ENCODE results near the gene TET3.

TET3 gene

DNA sequence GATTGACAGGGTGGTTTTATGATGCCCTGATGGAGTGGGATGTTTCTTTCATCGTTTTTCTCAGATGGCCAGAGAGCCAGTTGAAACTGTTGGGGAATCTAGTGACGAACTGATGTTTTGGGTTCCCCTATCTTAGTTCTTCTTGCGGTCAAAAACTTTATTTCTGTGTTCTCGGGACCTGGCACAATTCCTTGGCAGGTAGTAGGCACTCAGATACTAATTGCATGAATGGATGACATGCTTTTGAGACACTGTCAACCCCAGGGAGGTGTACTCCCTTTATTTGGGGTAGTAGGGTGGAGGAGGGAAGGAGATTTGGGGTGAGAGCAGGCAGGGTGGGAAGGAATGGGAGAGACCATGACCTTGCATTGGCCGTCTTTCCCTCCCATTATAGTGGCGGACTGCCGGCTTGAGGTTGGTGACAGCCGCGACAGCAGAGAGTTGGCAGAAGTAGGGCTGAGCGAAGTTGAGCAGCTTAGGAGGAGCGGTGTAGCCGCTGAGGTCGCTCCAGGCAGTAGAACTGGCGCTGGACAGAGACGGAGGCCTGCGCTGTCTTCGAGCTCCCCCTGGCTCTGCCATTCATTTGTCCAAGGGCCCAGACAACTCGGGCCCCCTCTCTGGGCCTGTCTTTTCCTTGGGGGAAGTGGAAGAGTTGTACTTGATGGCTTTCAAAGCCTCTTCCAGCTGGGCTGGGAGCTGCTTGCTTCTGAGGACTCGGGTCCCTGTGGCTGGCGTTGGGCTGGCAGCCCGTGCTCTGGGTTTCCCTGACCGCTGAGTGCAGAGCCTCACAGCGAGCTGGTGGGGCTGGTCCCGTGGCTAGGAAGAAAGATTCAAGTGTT is 2.6 kb downstream of the TET3 start:
- TF ChIP-seq GATA3 (IDR thresholded peaks at IDR 0.05; ENCODE audit: low read depth, low read length): no peak
- TF ChIP-seq GATA2 (IDR thresholded peaks at IDR 0.05; ENCODE audit: low read depth, low read length): no peak

DNA sequence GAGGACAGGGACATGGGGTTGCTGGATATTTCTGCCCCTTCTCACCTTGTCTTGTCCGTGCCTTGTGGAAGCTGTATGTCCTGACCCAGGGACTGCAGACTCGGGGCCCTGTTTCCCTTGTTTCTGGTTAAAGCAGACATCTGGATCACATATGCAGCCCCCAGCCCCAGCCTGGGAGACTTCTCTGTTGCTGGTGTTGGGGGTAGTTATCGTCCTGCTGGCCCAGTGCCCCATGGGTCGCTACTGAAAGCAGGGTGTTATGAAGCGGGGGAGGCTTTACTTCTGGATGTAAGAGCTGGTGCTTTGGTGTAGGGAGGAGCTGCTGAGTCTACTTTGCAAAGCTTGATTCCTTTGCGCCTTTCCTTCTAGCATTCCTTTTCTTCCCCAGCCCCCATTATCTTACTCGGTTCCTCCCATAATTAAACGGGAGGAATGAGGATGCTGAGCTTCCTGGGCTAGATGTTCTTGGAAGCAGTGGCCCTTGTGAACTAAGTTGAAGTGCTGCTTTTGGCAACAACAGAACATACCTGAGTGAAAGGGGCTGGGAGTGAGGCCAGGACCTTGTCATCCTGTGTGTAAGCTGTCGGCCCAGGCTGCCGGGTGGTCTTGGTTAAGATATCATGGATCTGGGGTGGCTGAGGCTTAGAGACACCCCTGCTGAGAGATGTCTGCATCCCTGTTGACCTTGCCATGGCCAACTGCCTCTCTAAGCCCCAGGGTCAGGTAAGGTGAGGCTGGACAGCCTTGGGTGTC is 3.4 kb downstream of the TET3 start:
- TF ChIP-seq GATA3 (IDR thresholded peaks at IDR 0.05; ENCODE audit: low read depth, low read length) (no peak), GATA2 (IDR thresholded peaks at IDR 0.05; ENCODE audit: low read depth, low read length) (no peak)

DNA sequence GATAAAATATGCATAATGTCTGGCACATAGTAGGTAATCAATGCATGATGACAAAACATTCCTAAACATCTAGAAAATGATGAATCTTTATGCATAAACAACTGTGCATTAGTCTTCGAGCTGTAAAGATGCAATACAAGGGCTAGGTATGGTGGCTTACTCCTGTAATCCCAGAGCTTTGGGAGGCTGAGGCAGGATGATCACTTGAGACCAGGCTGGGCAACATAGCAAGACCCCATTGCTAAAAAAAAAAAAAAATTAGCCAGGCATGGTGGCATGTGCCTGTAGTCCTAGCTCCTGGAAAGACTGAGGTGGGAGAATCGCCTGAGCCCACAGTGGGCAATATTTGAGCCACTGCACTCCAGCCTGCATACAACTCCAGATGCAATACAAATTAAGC is 5.3 kb downstream of the TET3 start:
- TF ChIP-seq GATA2 (IDR thresholded peaks at IDR 0.05; ENCODE audit: low read depth, low read length) (no peak), GATA3 (IDR thresholded peaks at IDR 0.05; ENCODE audit: low read depth, low read length) (no peak)

DNA sequence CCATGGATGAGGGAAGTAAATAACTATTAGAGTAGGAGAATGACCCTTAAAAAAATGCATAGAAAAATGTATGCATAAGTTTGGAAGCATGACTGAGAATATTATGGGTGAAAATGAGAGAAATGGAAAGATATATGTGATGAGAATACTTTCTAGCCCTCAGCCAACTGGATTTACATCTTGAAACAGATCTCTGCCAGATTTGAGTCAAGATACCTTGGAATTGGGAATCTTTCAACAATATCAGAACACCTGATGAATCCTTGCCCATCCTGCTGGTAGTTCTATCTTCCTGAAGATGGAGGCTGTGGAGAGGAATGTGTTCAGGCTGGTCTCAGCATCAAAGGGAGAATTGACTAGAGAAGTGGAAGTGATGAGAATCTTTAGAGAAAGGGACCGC is 5.8 kb downstream of the TET3 start:
- no peak for TF ChIP-seq GATA3 (IDR thresholded peaks at IDR 0.05; ENCODE audit: low read depth, low read length)
- no peak for TF ChIP-seq GATA2 (IDR thresholded peaks at IDR 0.05; ENCODE audit: low read depth, low read length)

DNA sequence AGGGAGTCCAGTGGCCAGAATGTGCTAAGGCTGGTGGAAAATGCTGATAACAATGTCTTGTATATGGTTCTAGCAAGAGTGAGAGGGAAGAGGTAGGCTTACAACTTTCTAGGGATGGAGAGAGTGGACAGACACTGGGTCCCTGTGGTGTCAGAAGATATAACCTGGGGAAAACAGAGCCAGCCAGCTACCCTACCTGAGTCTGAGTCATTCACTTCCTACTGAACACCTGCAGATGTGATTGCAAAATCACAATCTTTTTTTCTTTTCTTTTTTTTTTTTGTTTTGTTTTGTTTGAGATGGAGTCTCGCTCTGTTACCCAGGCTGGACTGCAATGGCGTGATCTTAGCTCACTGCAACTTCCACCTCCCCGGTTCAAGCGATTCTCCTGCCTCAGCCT is 7.3 kb downstream of the TET3 start:
- no peak for TF ChIP-seq GATA3 (IDR thresholded peaks at IDR 0.05; ENCODE audit: low read depth, low read length)
- TF ChIP-seq GATA2 (IDR thresholded peaks at IDR 0.05; ENCODE audit: low read depth, low read length): no peak

DNA sequence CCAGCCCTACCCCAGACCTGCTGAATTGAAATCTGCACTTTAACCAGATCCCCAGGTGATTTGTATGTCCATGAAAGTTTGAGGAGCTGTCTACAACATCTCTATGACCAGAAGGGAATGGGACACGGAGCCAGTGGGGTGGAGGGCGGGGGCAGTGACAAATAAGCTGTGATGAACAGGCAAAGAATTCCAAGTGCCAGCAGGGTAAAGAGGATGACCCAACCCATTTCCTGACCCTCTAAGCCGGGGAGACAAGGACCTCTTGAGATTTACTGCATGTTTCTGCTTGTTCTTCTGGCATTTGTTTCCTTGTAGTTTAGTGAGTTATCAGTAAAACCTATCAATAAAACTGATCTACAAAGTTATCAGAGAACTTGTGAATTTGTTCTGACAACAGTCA is 8.7 kb downstream of the TET3 start:
- TF ChIP-seq GATA3 (IDR thresholded peaks at IDR 0.05; ENCODE audit: low read depth, low read length): no peak
- TF ChIP-seq GATA2 (IDR thresholded peaks at IDR 0.05; ENCODE audit: low read depth, low read length): no peak

DNA sequence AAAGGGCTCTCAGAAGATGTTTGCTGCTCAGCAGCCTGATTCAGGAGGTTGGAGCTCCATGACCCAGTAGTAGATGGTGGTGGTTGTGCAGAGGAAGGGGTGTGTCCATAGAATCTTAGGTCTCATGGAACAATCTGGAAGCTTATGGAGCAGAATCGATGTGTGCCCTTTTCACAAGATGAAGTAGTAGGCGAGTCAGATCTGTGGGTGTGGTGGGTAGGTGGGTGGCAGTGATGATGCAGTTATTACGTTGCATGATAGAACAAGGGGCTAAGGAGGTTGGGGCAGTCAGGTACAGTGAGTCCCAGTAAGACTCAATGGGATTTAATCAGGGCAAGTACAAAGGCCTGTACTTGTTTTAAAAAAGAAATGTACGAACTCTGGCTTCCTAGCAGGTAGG is 9.1 kb downstream of the TET3 start:
- TF ChIP-seq GATA2 (IDR thresholded peaks at IDR 0.05; ENCODE audit: low read depth, low read length): no peak
- TF ChIP-seq GATA3 (IDR thresholded peaks at IDR 0.05; ENCODE audit: low read depth, low read length): no peak

DNA sequence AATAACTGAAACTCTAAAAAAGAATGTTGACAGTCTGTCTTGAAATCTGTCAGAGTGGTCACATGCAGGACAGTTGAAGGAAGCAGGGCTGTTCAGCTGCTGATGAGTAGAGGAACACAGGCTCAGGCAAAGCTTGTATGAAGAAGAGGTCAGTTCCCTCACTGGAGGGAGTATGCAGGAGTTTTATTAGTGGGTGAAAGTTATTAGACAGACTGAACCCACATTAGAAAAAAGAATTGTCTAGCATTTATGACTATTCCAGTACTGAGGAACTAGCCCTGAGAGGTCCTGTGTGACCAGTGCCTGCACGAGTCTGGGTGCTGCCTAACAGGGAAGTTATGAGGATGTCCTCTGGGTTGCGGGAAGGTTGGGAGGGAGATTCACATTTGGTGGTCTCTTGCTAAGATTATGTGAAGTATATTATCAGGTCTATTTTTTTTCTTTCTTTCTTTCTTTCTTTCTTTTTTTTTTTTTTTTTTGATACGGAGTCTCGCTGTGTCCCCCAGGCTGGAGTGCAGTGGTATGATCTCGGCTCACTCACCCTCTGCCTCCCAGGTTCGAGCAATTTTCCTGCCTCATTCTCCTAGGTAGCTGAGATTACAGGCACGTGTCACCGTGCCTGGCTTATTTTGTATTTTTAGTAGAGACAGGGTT is 9.6 kb downstream of the TET3 start:
- TF ChIP-seq GATA3 (IDR thresholded peaks at IDR 0.05; ENCODE audit: low read depth, low read length): no peak
- no peak for TF ChIP-seq GATA2 (IDR thresholded peaks at IDR 0.05; ENCODE audit: low read depth, low read length)

DNA sequence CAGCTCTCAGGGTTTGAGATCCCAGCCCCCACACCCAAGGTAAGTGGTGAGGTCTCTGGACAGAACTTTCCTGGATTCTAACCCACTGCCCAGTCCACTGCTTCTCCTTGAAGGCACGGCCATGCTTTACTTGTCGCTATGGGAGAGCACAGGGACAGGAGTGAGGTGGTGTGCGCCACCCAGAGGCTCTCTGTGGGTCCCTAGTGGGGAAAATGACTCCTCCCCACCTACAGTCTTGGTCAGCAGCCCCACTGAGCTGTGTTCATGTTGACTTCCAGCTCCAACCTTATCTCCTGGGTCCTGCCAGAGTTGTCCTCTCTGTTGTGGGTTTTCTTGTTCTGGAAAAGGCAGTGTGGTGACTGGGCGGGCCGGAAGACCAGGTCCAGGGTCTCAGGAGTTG is 11.1 kb downstream of the TET3 start:
- no peak for TF ChIP-seq GATA2 (IDR thresholded peaks at IDR 0.05; ENCODE audit: low read depth, low read length)
- no peak for TF ChIP-seq GATA3 (IDR thresholded peaks at IDR 0.05; ENCODE audit: low read depth, low read length)

DNA sequence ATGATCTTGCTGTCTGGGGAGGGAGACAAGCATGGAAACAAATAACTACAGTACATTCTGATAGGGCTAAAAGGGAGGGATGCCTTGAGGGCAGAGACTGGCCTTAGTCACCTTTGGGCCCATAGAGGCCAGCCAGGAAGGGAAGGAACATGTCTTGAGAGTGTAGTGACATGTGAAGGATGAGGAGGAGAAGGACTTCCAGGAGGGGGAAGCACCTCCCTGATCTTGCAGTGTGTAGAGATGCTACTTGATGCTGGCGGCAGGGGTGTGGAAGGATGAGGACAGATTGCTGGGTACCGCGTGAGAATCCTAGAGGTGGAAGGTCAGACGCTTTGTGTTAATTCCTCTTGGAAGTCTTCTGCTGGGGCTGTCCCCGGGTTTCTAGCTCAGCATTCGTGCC is 13.1 kb downstream of the TET3 start:
- TF ChIP-seq GATA3 (IDR thresholded peaks at IDR 0.05; ENCODE audit: low read depth, low read length) (no peak), GATA2 (IDR thresholded peaks at IDR 0.05; ENCODE audit: low read depth, low read length) (no peak)

DNA sequence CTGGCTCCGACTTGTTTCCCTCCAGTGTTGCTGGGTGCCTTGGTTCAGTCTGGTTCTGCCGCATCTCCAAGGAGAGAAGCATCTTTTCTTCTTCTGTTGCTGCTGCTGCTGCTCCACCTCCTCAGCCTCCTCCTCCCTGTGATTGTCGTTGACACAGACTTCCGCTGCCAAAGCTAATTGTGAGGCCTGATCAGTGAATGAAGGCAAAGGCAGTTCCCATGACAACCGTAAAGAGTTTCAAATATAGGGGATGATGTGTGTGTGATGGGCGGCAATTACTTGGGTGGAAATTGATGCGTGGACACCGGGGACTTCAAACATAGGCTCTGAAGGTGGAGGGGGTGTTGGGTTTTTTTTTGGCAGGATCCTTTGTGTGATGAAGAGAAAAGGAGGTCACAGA is 13.7 kb downstream of the TET3 start:
- no peak for TF ChIP-seq GATA2 (IDR thresholded peaks at IDR 0.05; ENCODE audit: low read depth, low read length)
- no peak for TF ChIP-seq GATA3 (IDR thresholded peaks at IDR 0.05; ENCODE audit: low read depth, low read length)

DNA sequence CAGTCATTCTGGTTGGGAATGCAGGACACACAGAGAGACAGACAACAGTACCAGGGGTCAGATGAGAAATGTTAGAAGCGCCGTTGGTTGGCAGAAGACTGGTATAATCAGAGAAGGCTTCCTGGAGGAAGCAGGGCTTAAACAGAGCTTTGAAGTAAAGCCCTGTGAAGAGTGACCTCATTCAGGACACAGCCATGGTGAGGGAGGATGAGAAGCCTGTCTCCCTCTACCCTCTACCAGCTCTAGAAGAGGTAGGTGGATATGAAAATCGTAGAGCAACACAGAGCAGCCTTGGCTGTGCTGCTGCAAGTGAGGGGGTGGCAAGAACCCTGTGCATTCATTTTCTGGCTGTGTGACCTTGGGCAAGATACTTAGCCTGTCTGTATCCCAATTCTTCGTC is 14.2 kb downstream of the TET3 start:
- TF ChIP-seq GATA3 (IDR thresholded peaks at IDR 0.05; ENCODE audit: low read depth, low read length) (no peak), GATA2 (IDR thresholded peaks at IDR 0.05; ENCODE audit: low read depth, low read length) (no peak)

DNA sequence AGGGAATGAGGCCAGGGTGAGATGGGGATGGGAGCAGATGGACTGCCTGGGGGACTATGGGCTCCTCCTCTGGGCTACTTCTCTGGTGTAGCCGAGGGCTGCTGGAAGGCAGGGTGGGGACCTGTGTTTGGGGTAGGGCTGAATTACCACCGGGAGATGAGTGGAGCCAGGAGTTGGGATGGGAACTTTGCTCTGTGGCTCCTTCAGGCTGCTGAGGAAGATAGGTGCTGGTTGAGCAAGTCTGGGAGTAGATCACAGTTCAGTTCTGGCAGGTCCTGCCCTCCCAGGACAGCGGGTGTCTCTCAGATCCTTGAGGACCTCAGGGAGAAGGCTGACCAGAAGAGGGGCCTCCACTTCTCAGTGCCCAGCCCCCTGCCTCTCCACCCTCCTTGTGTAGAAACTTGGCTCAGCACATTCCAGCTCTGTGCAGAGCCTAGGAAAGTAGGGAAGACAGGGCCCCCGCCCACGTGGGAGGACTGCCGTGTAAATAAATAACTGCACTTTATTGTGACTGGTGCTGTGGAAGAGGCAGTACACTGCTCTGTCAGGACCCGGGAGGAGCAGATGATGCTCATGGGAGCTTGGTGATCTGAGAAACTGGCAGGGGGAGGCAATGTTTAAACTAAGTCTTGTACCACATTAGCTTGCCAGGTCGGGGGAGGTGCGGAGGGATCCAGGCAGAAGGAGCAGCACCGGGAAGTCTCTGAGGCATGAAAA is 15.3 kb downstream of the TET3 start:
- TF ChIP-seq GATA3 (IDR thresholded peaks at IDR 0.05; ENCODE audit: low read depth, low read length): no peak
- TF ChIP-seq GATA2 (IDR thresholded peaks at IDR 0.05; ENCODE audit: low read depth, low read length): no peak

DNA sequence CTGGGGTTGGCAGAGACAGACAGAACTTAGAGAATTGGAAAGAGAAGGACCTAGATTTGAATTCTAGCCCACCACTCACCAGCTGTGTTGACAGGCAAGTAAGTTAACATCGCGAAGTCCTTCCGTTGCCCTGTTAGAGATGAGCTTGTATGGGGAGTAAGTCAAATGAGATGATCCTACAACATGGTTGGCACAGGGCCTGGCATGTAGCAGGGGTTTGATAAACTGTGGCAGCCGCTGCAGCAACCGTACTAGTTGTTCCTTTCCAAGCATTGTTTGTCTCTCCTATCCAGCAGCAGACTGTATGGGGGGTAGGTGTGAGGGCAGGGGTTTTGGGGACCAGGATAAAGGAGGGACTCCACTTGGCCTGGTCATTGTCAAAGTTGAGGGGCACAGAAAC is 16.0 kb downstream of the TET3 start:
- TF ChIP-seq GATA2 (IDR thresholded peaks at IDR 0.05; ENCODE audit: low read depth, low read length): no peak
- TF ChIP-seq GATA3 (IDR thresholded peaks at IDR 0.05; ENCODE audit: low read depth, low read length): no peak

Data from SH-SY5Y (cell line).